ENCODE measurements around the gene MRPS18C. TPM values are rescaled to one million over a fixed set of nuclear protein-coding genes. Genes with fewer than 3 reads are reported as not detected.

The MRPS18C gene
- total and polyA plus RNA-seq, 9 of the 15 experiments (the other 6 are each of a cell fraction or from before 2014, with no cell fraction given), result 54.3 to 390 (median 138) TPM

DNA sequence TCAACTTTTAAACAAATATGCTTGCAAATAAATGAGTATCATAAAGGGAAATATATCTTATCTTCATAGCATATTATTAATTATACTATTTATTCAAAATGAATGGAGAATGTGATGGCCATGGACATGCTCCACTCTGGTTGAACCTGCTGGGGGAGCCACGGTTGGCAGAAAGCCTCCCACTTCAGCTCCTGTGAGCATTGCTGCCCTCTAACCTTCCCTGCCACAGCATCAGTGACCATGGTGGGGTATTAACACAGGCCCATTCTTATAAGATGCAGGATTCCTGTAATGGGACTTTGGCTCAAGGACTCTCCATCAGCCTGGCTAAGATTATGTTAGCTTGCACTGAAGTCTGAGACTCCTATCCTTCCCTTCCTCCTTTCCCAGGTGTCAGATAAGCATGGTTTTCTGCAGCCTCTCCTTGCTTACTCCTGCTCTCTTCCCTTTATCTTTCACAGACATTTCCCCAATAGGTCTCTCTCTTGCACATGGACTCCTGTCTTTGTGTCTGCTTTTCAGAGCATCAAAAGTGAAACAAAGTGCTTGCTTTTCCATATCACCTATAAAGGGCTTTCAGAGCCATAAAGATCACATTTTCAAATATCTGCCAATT is 34.0 kb downstream of the MRPS18C start:
- Histone ChIP-seq H3K4me2 (ENCODE audit: insufficient read depth, low read length) (peak overlapping the region; percentile 22), H3K9me1 (ENCODE audit: control insufficient read depth, insufficient read depth, low read length) (no peaks in the 10 kb centered on the region), H3K27me3 (ENCODE audit: control insufficient read depth in 2 of 2, insufficient read depth in 2 of 2, low read length in 2 of 2) (no peaks in the 10 kb centered on the region), H3K79me2 (ENCODE audit: control insufficient read depth, insufficient read depth, low read length) (no peaks in the 10 kb centered on the region), H3K36me3 (ENCODE audit: control insufficient read depth, insufficient read depth, low read length) (no peaks in the 10 kb centered on the region), H3K9me3 (replicated peaks; ENCODE audit: control insufficient read depth, insufficient read depth, low read depth, low read length) (no peaks in the 10 kb centered on the region), H3K4me3 (no peak overlapping the region), H4K20me1 (replicated peaks; ENCODE audit: control insufficient read depth, insufficient read depth, low read length) (no peaks in the 10 kb centered on the region), H3K9ac (ENCODE audit: insufficient read depth in 1 of 2, low read depth in 2 of 2, low read length in 2 of 2) (peak overlapping the region in 1 of 2 experiments; percentile 64; a peak in 1 of 4 replicates), H2AFZ (ENCODE audit: low read depth, low read length) (peak overlapping the region; percentile 17; the same call in 1 of the 2 replicates), H3K27ac (ENCODE audit: extremely low read depth, low read depth, low read length) (no peak overlapping the region), H3K4me1 (replicated peaks in 1 of 2; ENCODE audit: control insufficient read depth in 2 of 2, insufficient read depth in 2 of 2, low read length in 2 of 2) (peaks cover 15 to 28% of the 10 kb centered on the region in 2 experiments)
- BruUV-seq (replicated peaks), result no TSS peak
- FAIRE-seq (peak; percentile 82), ATAC-seq (peak; percentile 18), DNase-seq (ENCODE audit: extremely low read depth in 1 of 4, low spot score in 3 of 4) (peak in 3 of 4 experiments; percentile 17 to 81 (median 66))
- ChIA-PET CTCF (ENCODE audit: low intra/inter-chr PET ratio) (no interaction called here), POLR2A (no interaction called here)
- in situ Hi-C loops (cut with MboI) (no loop called here), intact Hi-C loops (cut with micrococcal nuclease) (loop anchor here (2.0 kb wide), 2 partner anchors 19 to 149 kb away; no protein-coding TSS in a partner anchor)
- 13% methylated on average over 1 of the region's 1 CpG for WGBS (ENCODE audit: insufficient coverage, low coverage, missing lambda C conversion rate)
- TF ChIP-seq CHD1 (IDR thresholded peaks at IDR 0.05; ENCODE audit: low read length), result no peak
- TF ChIP-seq EP300 (IDR thresholded peaks at IDR 0.05; ENCODE audit: low read length), result peak; percentile 76
- TF ChIP-seq, protein P1, sequence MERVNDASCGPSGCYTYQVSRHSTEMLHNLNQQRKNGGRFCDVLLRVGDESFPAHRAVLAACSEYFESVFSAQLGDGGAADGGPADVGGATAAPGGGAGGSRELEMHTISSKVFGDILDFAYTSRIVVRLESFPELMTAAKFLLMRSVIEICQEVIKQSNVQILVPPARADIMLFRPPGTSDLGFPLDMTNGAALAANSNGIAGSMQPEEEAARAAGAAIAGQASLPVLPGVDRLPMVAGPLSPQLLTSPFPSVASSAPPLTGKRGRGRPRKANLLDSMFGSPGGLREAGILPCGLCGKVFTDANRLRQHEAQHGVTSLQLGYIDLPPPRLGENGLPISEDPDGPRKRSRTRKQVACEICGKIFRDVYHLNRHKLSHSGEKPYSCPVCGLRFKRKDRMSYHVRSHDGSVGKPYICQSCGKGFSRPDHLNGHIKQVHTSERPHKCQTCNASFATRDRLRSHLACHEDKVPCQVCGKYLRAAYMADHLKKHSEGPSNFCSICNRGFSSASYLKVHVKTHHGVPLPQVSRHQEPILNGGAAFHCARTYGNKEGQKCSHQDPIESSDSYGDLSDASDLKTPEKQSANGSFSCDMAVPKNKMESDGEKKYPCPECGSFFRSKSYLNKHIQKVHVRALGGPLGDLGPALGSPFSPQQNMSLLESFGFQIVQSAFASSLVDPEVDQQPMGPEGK (CRISPR knock-in tag; IDR thresholded peaks at IDR 0.05; ENCODE audit: borderline replicate concordance), result no peak
- TF ChIP-seq TGIF2 (CRISPR knock-in tag; IDR thresholded peaks at IDR 0.05), result no peak
- peak; percentile 93 for TF ChIP-seq SMAD4 (CRISPR knock-in tag; conservative IDR thresholded peaks at IDR 0.05)
- 0 out of 2 replicates have a peak, but pooled peaks have one; percentile 45 for TF ChIP-seq LCOR (CRISPR knock-in tag; IDR thresholded peaks at IDR 0.05)
- TF ChIP-seq KLF16 (IDR thresholded peaks at IDR 0.05), result peak; percentile 75
- TF ChIP-seq, protein P2, sequence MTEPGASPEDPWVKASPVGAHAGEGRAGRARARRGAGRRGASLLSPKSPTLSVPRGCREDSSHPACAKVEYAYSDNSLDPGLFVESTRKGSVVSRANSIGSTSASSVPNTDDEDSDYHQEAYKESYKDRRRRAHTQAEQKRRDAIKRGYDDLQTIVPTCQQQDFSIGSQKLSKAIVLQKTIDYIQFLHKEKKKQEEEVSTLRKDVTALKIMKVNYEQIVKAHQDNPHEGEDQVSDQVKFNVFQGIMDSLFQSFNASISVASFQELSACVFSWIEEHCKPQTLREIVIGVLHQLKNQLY (CRISPR knock-in tag; conservative IDR thresholded peaks at IDR 0.05), result no peak
- TF ChIP-seq MYC (IDR thresholded peaks at IDR 0.05; ENCODE audit: low read depth, low read length), result peak; percentile 34; the same call in 1 of the 2 replicates
- no peak for TF ChIP-seq MYC (CRISPR knock-in tag; IDR thresholded peaks at IDR 0.05; ENCODE audit: borderline replicate concordance, low read depth)
- TF ChIP-seq, protein P3, sequence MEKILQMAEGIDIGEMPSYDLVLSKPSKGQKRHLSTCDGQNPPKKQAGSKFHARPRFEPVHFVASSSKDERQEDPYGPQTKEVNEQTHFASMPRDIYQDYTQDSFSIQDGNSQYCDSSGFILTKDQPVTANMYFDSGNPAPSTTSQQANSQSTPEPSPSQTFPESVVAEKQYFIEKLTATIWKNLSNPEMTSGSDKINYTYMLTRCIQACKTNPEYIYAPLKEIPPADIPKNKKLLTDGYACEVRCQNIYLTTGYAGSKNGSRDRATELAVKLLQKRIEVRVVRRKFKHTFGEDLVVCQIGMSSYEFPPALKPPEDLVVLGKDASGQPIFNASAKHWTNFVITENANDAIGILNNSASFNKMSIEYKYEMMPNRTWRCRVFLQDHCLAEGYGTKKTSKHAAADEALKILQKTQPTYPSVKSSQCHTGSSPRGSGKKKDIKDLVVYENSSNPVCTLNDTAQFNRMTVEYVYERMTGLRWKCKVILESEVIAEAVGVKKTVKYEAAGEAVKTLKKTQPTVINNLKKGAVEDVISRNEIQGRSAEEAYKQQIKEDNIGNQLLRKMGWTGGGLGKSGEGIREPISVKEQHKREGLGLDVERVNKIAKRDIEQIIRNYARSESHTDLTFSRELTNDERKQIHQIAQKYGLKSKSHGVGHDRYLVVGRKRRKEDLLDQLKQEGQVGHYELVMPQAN (IDR thresholded peaks at IDR 0.05; ENCODE audit: borderline replicate concordance), result 0 out of 2 replicates have a peak, but pooled peaks have one; percentile 19
- peak; percentile 80 for TF ChIP-seq DPF2 (IDR thresholded peaks at IDR 0.05)
- peak; percentile 68 for TF ChIP-seq GATA2 (CRISPR knock-in tag; IDR thresholded peaks at IDR 0.05)
- TF ChIP-seq CCAR2 (IDR thresholded peaks at IDR 0.05; ENCODE audit: low read depth, low read length), result no peak
- TF ChIP-seq, protein P4, sequence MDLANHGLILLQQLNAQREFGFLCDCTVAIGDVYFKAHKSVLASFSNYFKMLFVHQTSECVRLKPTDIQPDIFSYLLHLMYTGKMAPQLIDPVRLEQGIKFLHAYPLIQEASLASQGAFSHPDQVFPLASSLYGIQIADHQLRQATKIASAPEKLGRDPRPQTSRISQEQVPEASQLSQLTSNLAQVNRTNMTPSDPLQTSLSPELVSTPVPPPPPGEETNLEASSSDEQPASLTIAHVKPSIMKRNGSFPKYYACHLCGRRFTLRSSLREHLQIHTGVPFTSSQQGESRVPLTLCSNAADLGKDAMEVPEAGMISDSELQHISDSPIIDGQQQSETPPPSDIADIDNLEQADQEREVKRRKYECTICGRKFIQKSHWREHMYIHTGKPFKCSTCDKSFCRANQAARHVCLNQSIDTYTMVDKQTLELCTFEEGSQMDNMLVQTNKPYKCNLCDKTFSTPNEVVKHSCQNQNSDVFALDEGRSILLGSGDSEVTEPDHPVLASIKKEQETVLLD (IDR thresholded peaks at IDR 0.05), result peak; percentile 42; the same call in 1 of the 2 replicates
- TF ChIP-seq CTBP1 (IDR thresholded peaks at IDR 0.05; ENCODE audit: borderline replicate concordance), result peak; percentile 95
